GM12865 (cell line): Measurements from ENCODE around the gene ZBTB16.

Experiments used
- DNase-seq: peaks from one replicate; pipeline ENCODE4 v3.0.0; 2010; ENCODE audit warnings: low read depth
- H3K4me3 ChIP-seq: 2 replicates; pipeline ENCODE4 v1.5.1; 2011; ENCODE audit warnings: mild to moderate bottlenecking, low read depth, low read length, control low read depth
- TF ChIP-seq, protein P1 (sequence below): IDR thresholded peaks from 2 replicates; pipeline ENCODE4 v1.5.1; 2011; ENCODE audit warnings: low read length, control low read depth, low read depth, inconsistent platforms; ENCODE audit not compliant: insufficient read depth; ENCODE audit errors: missing control alignments

ZBTB16 gene, protein sequence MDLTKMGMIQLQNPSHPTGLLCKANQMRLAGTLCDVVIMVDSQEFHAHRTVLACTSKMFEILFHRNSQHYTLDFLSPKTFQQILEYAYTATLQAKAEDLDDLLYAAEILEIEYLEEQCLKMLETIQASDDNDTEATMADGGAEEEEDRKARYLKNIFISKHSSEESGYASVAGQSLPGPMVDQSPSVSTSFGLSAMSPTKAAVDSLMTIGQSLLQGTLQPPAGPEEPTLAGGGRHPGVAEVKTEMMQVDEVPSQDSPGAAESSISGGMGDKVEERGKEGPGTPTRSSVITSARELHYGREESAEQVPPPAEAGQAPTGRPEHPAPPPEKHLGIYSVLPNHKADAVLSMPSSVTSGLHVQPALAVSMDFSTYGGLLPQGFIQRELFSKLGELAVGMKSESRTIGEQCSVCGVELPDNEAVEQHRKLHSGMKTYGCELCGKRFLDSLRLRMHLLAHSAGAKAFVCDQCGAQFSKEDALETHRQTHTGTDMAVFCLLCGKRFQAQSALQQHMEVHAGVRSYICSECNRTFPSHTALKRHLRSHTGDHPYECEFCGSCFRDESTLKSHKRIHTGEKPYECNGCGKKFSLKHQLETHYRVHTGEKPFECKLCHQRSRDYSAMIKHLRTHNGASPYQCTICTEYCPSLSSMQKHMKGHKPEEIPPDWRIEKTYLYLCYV

DNA sequence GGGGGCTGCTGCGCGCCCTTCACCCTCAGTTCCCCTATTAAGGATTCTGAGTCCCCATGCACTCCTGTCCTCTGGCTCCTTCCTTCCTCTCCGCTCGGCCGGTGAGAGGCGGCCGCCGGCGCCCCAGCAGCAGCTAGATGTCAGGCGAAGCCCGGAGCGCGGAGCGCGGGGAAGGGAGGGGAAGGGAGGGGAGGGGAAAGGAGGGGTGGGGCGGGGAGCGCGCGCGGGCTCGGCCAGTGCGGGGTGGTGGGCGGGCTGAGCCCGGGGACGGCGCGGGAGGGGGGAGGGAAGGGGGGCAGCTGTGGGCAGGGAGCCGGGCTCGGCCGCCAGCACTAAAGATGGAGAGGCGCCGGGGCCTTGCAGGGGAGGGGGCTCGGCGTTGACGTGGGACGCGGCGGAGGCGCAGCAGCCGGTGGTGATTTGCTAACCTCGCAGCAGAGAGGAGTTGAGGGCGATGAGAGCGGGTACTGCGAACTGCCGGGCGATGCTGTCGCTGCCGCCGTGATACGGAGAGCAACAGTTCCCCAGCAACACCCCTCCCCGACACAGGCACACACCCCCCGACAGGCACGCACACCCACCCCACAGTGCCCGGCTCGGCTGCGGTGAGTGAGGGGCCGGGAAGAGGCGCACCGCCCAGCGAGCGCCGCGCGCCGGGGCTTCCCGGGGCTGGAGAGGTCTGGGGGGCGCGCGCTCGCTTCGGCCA, at the start of gene ZBTB16:
TSS of gene ZBTB16 (plus strand) at position 434 of the 706 bp plus-strand sequence. CDS start 3,590 bp downstream, outside the sequence.
- no peak within 1 kb of the TSS for H3K4me3 ChIP-seq
- no peak for DNase-seq
- TF ChIP-seq, protein P1, sequence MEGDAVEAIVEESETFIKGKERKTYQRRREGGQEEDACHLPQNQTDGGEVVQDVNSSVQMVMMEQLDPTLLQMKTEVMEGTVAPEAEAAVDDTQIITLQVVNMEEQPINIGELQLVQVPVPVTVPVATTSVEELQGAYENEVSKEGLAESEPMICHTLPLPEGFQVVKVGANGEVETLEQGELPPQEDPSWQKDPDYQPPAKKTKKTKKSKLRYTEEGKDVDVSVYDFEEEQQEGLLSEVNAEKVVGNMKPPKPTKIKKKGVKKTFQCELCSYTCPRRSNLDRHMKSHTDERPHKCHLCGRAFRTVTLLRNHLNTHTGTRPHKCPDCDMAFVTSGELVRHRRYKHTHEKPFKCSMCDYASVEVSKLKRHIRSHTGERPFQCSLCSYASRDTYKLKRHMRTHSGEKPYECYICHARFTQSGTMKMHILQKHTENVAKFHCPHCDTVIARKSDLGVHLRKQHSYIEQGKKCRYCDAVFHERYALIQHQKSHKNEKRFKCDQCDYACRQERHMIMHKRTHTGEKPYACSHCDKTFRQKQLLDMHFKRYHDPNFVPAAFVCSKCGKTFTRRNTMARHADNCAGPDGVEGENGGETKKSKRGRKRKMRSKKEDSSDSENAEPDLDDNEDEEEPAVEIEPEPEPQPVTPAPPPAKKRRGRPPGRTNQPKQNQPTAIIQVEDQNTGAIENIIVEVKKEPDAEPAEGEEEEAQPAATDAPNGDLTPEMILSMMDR, result no peak

DNA sequence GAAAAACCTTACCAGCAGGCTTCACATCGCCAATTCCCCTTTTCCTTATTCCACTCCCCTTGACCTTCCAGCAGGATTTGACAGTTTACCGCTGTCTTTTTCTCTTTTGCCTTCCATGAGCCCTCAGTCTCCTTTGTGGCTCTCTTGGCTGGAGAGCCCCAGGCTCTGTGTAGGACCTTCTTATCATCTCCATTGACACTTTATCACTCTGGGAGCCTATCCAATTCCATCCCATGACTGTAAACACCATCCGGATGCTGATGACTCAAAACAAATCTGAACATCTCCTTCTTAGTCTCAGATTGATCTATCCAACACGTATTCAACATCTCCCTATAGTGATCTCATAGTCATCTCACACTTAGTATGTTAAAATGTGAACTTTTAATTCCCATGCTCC, 48.6 kb upstream of the ZBTB16 start:
- TF ChIP-seq, protein P1, result no peak
- DNase-seq, result no peak

DNA sequence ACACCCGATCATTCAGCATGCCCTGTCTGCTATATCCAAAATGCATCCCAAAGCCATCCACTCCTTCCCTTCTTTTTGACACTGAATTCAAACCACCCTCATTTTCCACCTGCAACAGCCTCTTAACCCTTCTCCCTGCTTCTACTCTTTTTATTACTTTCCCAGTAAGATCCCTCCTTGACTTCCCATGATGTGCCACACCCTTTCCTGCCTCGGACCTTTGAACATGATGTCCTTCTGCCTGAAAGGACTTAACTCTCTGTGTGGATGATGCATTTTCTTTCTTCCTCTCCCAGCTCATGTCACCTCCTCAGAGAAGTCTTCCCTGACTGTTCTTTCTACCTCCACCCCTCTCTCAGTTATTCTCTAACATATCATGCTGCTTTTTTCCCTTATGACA, 48.1 kb upstream of the ZBTB16 start:
- no peak for DNase-seq
- no peak overlapping the region for H3K4me3 ChIP-seq
- TF ChIP-seq, protein P1, result no peak

More for the DNA sequence above, 48.6 kb upstream of the ZBTB16 start:
- H3K4me3 ChIP-seq, result no peak overlapping the region

DNA sequence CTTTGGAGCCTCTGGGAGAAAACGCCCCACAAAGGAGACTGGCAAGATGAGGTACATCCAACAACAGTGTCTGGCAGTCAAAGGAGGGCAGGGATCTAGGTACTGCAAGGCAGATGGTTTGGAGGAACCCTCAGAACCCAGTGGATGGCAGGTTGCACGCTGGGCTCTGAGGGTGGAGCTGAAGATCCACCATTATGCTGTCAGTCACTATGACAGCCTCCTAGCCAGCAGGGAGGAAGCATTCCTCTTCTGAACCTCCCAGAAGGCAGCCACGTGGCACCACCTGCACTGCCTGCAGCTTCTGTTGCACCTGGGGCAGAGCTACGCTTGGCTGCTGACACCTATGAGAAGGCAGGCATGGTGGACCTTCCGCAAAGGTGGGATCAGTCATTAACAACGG, 44.4 kb upstream of the ZBTB16 start:
- no peak for DNase-seq
- TF ChIP-seq, protein P1, result no peak
- H3K4me3 ChIP-seq, result no peak overlapping the region

DNA sequence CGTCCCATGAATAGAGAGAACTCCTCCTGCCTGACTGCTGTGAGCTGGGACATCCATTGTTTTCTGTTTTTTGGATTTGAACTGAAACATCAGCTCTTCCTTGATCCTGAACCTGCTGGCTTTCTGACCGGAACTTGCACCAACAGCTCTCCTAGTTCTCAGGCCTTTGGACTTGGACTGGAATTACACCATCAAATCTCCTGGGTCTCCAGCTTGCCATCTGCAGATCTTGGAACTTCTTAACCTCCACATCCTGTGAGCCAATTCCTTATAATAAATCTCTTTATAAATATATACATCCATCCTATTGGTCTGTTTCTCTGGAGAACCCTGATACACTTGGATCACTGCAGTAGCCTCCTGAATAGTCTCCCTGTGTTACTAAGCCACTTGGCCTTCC, 42.5 kb upstream of the ZBTB16 start:
- H3K4me3 ChIP-seq, result no peak overlapping the region
- TF ChIP-seq, protein P1, result no peak
- no peak for DNase-seq

DNA sequence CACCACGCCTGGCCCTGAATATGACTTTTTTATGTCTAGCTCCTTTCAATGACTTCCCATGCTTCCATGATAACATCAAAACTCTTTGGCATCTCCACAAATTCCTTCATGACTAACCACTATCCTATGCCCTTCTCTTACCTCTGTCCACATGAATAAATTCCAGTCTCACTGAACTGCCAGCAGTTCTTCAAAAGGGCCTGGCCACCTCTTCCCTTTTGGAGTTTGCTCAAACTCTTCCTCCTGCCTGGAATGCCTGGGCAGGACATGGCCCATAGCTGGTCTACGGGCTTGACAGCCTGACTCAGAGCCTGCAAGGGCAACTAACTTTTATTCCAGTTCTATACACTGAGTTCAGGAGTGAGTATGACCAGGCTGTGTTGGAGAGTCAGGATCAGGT, 41.8 kb upstream of the ZBTB16 start:
- no peak overlapping the region for H3K4me3 ChIP-seq
- TF ChIP-seq, protein P1, result no peak
- DNase-seq, result no peak
